ENCODE measurements around the gene ABCA7. TPM values are rescaled to one million over a fixed set of nuclear protein-coding genes. Genes with fewer than 3 reads are reported as not detected.

The ABCA7 gene
- total RNA-seq, 2 experiments from 2014 or later: 76.6 to 77.5 TPM

- no peak for DNase-seq
- Mint-ChIP-seq H3K36me3 (ENCODE audit: low read depth) (peaks cover 67% of the 10 kb centered on the region), H3K27ac (peak overlapping the region; percentile 70), H3K4me1 (ENCODE audit: low read depth) (peaks cover 81% of the 10 kb centered on the region), H3K4me3 (no peak overlapping the region), H3K27me3 (ENCODE audit: low read depth) (no peaks in the 10 kb centered on the region), H3K9me3 (ENCODE audit: insufficient read depth) (no peaks in the 10 kb centered on the region)
- no peak for ATAC-seq
- POLR2A ChIA-PET: interaction anchor here (0.8 to 7.4 kb wide), 8 partner anchors 6 to 117 kb away, joined by 3 to 103 read pairs (median 4); partner anchors contain the start of gene WDR18
- CTCF ChIA-PET: no interaction called here
Observed at GRCh38 chr19:1084024-1084868, 44.3 kb downstream of the ABCA7 start.

- ATAC-seq (no peak), DNase-seq (no peak)
- no peak overlapping the region for H3K4me3 Mint-ChIP-seq
- peaks cover 81% of the 10 kb centered on the region for H3K4me1 Mint-ChIP-seq (ENCODE audit: low read depth)
- ChIA-PET POLR2A (interaction anchor here (0.8 to 7.4 kb wide), 9 partner anchors 7 to 116 kb away, joined by 3 to 103 read pairs (median 4); partner anchors contain the start of genes POLR2E and WDR18), CTCF (interaction anchor here (3.7 kb wide), 1 partner anchor 18 kb away, joined by 17 read pairs; the partner anchor contains the start of gene ARHGAP45)
- H3K27ac Mint-ChIP-seq: peak overlapping the region; percentile 77
- H3K27me3 Mint-ChIP-seq (ENCODE audit: low read depth): no peaks in the 10 kb centered on the region
- no peaks in the 10 kb centered on the region for H3K9me3 Mint-ChIP-seq (ENCODE audit: insufficient read depth)
- peaks cover 58% of the 10 kb centered on the region for H3K36me3 Mint-ChIP-seq (ENCODE audit: low read depth)
Observed at GRCh38 chr19:1085053-1085658, 45.2 kb downstream of the ABCA7 start.

GRCh38 chr19:1085676-1086442, 46.0 kb downstream of the ABCA7 start:
- ChIA-PET POLR2A (interaction anchor here (0.8 to 7.4 kb wide), 13 partner anchors 8 to 126 kb away, joined by 3 to 103 read pairs (median 4); partner anchors contain the start of genes ARHGAP45, POLR2E, RNU6-2 and WDR18), CTCF (interaction anchor here (1.2 to 3.7 kb wide), 5 partner anchors 9 to 28 kb away, joined by 3 to 17 read pairs (median 5); partner anchors contain the start of gene ARHGAP45)
- H3K27ac Mint-ChIP-seq: peak overlapping the region; percentile 77
- ATAC-seq (no peak), DNase-seq (no peak)
- H3K9me3 Mint-ChIP-seq (ENCODE audit: insufficient read depth): no peaks in the 10 kb centered on the region
- peaks cover 55% of the 10 kb centered on the region for H3K36me3 Mint-ChIP-seq (ENCODE audit: low read depth)
- no peaks in the 10 kb centered on the region for H3K27me3 Mint-ChIP-seq (ENCODE audit: low read depth)
- peaks cover 78% of the 10 kb centered on the region for H3K4me1 Mint-ChIP-seq (ENCODE audit: low read depth)
- peak overlapping the region; percentile 10 for H3K4me3 Mint-ChIP-seq

- H3K4me1 Mint-ChIP-seq (ENCODE audit: low read depth): peaks cover 77% of the 10 kb centered on the region
- no peak for DNase-seq
- peak overlapping the region; percentile 83 for H3K27ac Mint-ChIP-seq
- no peak for ATAC-seq
- H3K9me3 Mint-ChIP-seq (ENCODE audit: insufficient read depth): no peaks in the 10 kb centered on the region
- CTCF ChIA-PET: interaction anchor here (0.6 to 3.7 kb wide), 6 partner anchors 9 to 117 kb away, joined by 3 to 17 read pairs (median 4); partner anchors contain the start of gene ARHGAP45
- POLR2A ChIA-PET: interaction anchor here (0.8 to 7.4 kb wide), 9 partner anchors 8 to 125 kb away, joined by 3 to 103 read pairs (median 4); partner anchors contain the start of genes ARHGAP45, POLR2E and RNU6-2
- H3K36me3 Mint-ChIP-seq (ENCODE audit: low read depth): peaks cover 51% of the 10 kb centered on the region
- no peaks in the 10 kb centered on the region for H3K27me3 Mint-ChIP-seq (ENCODE audit: low read depth)
- H3K4me3 Mint-ChIP-seq: peak overlapping the region; percentile 10
Observed at GRCh38 chr19:1086613-1087012, 46.7 kb downstream of the ABCA7 start.

GRCh38 chr19:1087813-1088415, 48.0 kb downstream of the ABCA7 start:
- peak; percentile 47 for ATAC-seq
- Mint-ChIP-seq H3K4me3 (peak overlapping the region; percentile 56), H3K4me1 (ENCODE audit: low read depth) (peaks cover 72% of the 10 kb centered on the region), H3K36me3 (ENCODE audit: low read depth) (peaks cover 47% of the 10 kb centered on the region), H3K9me3 (ENCODE audit: insufficient read depth) (no peaks in the 10 kb centered on the region), H3K27me3 (ENCODE audit: low read depth) (no peaks in the 10 kb centered on the region), H3K27ac (peak overlapping the region; percentile 83)
- ChIA-PET POLR2A (interaction anchor here (0.8 to 7.4 kb wide), 14 partner anchors 10 to 181 kb away, joined by 3 to 103 read pairs (median 5); partner anchors contain the start of genes ABCA7, ARHGAP45 and CIRBP), CTCF (interaction anchor here (1.0 to 4.3 kb wide), 8 partner anchors 12 to 224 kb away, joined by 3 to 25 read pairs (median 3); partner anchors contain the start of genes ABCA7, ARHGAP45 and RNU6-2)
- DNase-seq: peak; percentile 68

GRCh38 chr19:1088416-1089010, 48.6 kb downstream of the ABCA7 start:
- Mint-ChIP-seq H3K4me3 (peak overlapping the region; percentile 34), H3K36me3 (ENCODE audit: low read depth) (peaks cover 52% of the 10 kb centered on the region), H3K27ac (peak overlapping the region; percentile 83), H3K4me1 (ENCODE audit: low read depth) (peaks cover 77% of the 10 kb centered on the region), H3K27me3 (ENCODE audit: low read depth) (no peaks in the 10 kb centered on the region), H3K9me3 (ENCODE audit: insufficient read depth) (no peaks in the 10 kb centered on the region)
- POLR2A ChIA-PET: interaction anchor here (0.8 to 7.4 kb wide), 15 partner anchors 10 to 181 kb away, joined by 3 to 103 read pairs (median 4); partner anchors contain the start of genes ABCA7, ARHGAP45 and CIRBP
- ATAC-seq: peak; percentile 7
- DNase-seq: no peak
- CTCF ChIA-PET: interaction anchor here (0.6 to 4.3 kb wide), 10 partner anchors 12 to 122 kb away, joined by 3 to 25 read pairs (median 3); partner anchors contain the start of genes ABCA7, ARHGAP45 and RNU6-2

GRCh38 chr19:1089126-1089771, 49.3 kb downstream of the ABCA7 start:
- Mint-ChIP-seq H3K9me3 (ENCODE audit: insufficient read depth) (no peaks in the 10 kb centered on the region), H3K27me3 (ENCODE audit: low read depth) (no peaks in the 10 kb centered on the region), H3K27ac (peak overlapping the region; percentile 83), H3K36me3 (ENCODE audit: low read depth) (peaks cover 50% of the 10 kb centered on the region), H3K4me1 (ENCODE audit: low read depth) (peaks cover 77% of the 10 kb centered on the region), H3K4me3 (no peak overlapping the region)
- ATAC-seq (no peak), DNase-seq (no peak)
- ChIA-PET POLR2A (interaction anchor here (0.8 to 7.4 kb wide), 11 partner anchors 10 to 180 kb away, joined by 3 to 103 read pairs (median 6); partner anchors contain the start of genes ABCA7, ARHGAP45 and CIRBP), CTCF (interaction anchor here (0.6 to 4.3 kb wide), 7 partner anchors 13 to 122 kb away, joined by 3 to 25 read pairs (median 3); partner anchors contain the start of gene ARHGAP45)

- DNase-seq (peak; percentile 82), ATAC-seq (peak; percentile 35)
- Mint-ChIP-seq H3K4me3 (no peak overlapping the region), H3K36me3 (ENCODE audit: low read depth) (peaks cover 44% of the 10 kb centered on the region), H3K27me3 (ENCODE audit: low read depth) (no peaks in the 10 kb centered on the region), H3K9me3 (ENCODE audit: insufficient read depth) (no peaks in the 10 kb centered on the region), H3K27ac (peak overlapping the region; percentile 83), H3K4me1 (ENCODE audit: low read depth) (peaks cover 73% of the 10 kb centered on the region)
- POLR2A ChIA-PET: interaction anchor here (0.8 to 7.4 kb wide), 9 partner anchors 7 to 179 kb away, joined by 3 to 103 read pairs (median 6); partner anchors contain the start of genes ARHGAP45 and CIRBP
- CTCF ChIA-PET: interaction anchor here (0.9 to 4.3 kb wide), 4 partner anchors 14 to 70 kb away, joined by 3 to 25 read pairs (median 8); partner anchors contain the start of gene ARHGAP45
Observed at GRCh38 chr19:1089891-1090290, 50.0 kb downstream of the ABCA7 start.

- ChIA-PET POLR2A (interaction anchor here (0.6 to 7.4 kb wide), 9 partner anchors 8 to 178 kb away, joined by 3 to 103 read pairs (median 5); partner anchors contain the start of genes ABCA7, ARHGAP45 and CIRBP), CTCF (interaction anchor here (0.7 to 4.3 kb wide), 5 partner anchors 9 to 175 kb away, joined by 3 to 25 read pairs (median 4); partner anchors contain the start of gene ARHGAP45)
- H3K27ac Mint-ChIP-seq: peak overlapping the region; percentile 76
- ATAC-seq: no peak
- H3K4me3 Mint-ChIP-seq: peak overlapping the region; percentile 45
- DNase-seq: peak; percentile 67
- H3K9me3 Mint-ChIP-seq (ENCODE audit: insufficient read depth): no peaks in the 10 kb centered on the region
- peaks cover 71% of the 10 kb centered on the region for H3K4me1 Mint-ChIP-seq (ENCODE audit: low read depth)
- H3K27me3 Mint-ChIP-seq (ENCODE audit: low read depth): no peaks in the 10 kb centered on the region
- H3K36me3 Mint-ChIP-seq (ENCODE audit: low read depth): peaks cover 37% of the 10 kb centered on the region
Observed at GRCh38 chr19:1090731-1091543, 51.0 kb downstream of the ABCA7 start.
